Hematopoietic multipotent progenitor cell treated with erythropoietin and hydrocortisone succinate and interleukin-3 and kit ligand, for 4 days (in vitro differentiated cells): ENCODE data around the gene DENND1A.

ENCODE experiments used
- DNase-seq: peaks from one replicate; pipeline ENCODE4 v3.0.0-alpha.2; 2015

DENND1A gene

DNA sequence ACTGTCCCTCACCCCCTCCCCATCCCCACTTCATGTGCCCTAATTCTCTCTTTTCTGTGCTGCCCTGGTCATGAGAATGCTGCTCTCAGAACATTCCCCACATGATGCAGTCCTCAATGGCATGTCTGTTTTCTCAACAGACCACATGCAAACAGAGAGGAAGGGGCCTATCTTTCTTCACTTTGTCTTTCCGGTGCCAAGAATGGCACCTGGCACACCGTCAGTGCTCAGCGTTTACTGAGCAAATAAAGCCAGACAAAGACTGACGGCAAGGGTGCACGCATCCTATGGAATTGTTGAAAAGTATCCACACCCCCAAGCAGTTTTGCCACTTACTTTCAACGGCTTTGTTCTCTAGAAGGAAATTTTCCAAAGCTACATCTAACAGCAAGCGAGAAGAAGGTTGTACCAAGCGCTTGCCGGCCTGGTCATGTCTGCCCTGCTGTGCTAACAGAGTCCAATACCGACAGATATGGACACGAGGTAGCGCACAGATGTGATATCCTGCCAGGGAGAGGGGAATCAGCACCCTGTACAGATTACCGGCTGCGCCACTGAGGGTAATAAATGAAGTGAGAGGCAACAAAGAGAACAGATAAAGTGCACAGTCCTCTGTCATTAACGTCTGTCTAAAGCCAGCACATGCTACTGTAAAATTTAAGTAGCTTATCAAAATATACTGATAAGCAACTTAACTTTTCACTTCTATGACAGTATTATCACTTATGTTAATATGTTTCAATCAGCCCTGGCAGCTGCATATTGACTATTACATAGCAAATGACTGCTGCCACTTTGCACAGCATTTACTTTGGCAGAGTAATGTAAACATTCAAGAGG lies 251.7 kb downstream of the DENND1A start:
- DNase-seq, result peak; percentile 16

DNA sequence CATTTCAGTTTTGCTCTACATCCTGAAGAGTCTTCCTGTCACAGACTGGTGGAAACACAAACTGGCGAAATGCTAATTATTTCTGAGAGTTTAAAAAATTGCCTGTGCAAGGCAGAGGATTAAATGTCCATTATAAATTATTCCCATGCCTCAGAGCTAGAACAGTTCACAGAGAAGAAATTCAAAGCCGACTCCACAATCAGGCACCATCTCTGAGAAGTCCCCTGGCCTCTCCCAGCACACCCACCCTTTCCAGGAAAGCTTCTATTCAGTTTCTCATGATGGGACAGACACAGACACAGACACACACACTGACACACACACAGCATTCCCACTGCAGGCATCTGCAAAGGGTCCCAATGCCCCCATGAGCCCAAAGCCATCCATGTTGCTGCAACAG lies 253.1 kb downstream of the DENND1A start:
- DNase-seq, result no peak

DNA sequence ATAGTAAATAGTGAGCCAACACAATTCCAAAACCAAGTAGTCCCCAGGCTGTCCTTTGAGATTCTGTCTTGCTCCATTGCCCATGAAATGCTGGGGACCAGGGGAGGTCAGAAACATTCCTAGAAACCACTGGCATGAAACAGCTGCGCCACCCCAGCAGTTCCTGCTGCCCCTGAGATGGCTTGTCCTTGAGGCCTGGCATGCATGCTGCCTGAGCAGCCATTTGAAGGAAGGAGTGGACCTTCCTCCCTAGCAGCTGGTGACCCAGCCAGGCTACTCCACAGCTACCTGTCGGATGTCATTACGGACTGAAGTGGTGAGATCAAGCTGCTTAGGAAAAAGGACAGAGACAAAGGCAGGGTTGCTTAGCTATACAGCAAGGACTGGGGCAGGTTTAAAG lies 260.6 kb downstream of the DENND1A start:
- DNase-seq, result no peak

GRCh38 chr9:123663529-123663928 lies 266.4 kb downstream of the DENND1A start:
- no peak for DNase-seq

GRCh38 chr9:123662057-123662776 lies 267.7 kb downstream of the DENND1A start:
- no peak for DNase-seq

DNA sequence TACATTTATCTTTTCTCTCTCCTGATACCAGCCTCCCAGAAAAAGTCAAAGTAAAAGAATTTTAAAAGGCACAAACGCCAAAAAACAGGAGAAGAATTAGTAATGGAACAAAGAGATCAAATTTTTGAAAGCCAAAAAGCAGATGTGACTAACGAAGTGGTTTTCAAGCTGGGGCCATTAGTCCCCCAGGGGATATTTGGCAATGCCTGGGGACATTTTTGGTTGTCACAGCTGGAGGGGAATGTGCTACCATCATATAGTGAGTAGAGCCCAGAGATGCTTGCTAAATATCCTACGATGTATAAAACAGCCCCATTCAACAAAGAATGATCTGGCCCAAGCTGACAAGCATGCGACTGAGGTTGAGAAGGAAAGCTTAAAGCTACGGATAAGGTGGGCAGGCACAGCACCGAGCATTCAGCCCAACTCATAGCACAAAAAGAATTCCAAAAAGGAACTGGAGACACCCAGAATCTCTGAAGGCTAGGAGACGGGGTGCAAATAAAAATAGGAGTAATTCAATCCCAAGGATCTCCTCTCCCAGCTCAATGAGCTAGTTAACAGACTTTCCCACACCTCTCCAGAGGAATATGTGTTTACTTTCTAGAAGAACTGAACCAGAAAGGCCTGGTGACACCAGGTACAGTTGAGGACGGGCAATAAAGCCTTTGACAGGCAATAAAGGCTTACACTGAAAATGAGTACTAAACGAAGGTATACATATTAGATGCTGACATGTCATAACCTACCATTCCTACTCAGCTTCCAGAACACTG lies 269.0 kb downstream of the DENND1A start:
- DNase-seq, result no peak

- DNase-seq, result no peak
Measured at GRCh38 chr9:123659358-123659757, 270.6 kb downstream of the DENND1A start.

DNA sequence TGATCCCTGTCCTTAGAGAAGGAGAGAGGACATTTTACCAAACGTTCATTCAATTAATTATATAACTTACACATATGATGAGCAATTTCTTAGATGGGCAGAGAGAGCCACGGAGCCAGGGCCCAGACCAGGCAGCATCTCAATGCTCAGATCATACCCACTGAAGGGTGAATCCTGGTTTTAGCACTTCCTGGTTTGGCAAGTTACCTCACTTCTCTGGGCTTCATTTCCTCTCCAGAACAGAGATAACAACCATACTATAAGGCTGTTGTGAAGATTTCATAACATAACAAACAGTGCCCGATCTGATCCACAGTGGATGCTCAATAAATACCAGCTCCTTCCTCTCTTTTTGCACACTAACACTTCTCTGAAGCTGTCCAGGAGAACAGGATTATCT lies 271.1 kb downstream of the DENND1A start:
- DNase-seq, result peak; percentile 41

DNA sequence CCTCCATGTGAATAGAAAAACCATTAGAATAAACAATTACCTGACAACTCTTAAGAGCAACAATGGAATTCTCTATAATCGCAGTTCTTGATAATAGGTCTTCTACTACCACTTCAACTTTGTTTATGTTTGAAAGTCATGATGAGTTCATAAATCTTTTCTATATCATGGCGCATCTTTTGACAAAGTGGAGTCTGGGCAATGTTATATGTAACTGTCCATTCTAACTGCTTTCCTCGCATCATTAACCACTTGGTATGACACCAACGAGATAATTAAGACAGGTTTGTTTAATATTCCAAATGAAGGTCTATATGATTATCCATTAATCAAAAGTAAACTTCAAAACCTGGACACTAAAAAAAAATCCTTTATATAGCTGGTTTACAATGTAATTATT lies 272.0 kb downstream of the DENND1A start:
- DNase-seq, result no peak

DNA sequence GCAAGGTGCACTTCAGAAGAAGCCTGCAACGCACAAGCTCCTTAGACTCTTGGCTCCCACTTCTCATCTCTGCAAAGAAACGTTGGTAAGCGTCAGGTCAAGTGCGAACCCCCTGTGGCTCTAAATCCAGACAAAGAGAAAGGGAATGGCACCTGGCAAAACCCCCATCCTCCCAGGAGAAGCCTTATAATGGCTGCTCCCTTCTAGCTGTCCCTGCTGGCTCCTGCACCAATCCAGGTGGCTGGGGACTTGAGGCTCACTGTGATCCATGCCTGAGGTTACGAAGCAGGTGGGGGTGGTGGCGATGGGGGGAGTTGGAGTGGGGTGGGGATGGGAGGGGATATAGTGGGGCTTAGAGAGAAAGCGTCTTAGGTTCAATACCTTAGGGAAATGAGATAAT lies 272.8 kb downstream of the DENND1A start:
- DNase-seq, result no peak

- DNase-seq, result no peak
Measured at GRCh38 chr9:123656565-123656964, 273.4 kb downstream of the DENND1A start.

DNA sequence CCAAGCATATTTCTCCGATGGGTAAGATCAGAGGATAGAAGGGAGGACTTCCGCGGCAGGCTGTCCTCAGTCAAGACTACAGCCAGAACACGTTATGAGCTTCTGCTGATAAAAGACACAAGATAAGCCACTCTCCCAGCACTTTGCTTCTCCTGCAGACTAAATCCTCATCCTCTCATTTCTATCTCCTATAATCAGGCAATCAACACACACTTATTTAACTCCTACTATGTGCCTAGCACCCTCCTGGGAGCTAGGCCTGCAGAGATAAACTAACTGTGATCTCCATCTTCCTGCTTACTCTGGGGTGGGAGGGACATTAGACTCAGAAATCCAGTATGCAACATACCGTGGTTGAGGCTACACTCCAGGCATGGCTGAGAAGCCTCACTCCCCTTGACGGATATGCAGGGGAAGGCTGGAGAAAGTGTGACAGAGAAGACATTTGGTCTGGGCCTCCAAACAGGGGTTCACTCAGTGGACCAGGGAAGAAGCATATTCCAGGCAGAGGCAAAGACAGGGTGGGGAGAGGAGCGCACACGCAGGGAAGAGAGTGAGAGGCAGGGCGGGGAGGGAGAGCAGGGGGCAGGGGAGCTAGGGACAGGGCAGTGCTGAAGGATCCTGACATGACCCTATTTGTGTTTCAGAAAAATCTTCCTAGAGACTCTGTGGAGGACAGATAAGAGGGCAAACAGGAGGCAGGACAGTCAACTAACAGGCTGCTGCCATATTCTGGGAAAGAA lies 274.1 kb downstream of the DENND1A start:
- peak; percentile 27 for DNase-seq

GRCh38 chr9:123654994-123655637 lies 274.8 kb downstream of the DENND1A start:
- no peak for DNase-seq

DNA sequence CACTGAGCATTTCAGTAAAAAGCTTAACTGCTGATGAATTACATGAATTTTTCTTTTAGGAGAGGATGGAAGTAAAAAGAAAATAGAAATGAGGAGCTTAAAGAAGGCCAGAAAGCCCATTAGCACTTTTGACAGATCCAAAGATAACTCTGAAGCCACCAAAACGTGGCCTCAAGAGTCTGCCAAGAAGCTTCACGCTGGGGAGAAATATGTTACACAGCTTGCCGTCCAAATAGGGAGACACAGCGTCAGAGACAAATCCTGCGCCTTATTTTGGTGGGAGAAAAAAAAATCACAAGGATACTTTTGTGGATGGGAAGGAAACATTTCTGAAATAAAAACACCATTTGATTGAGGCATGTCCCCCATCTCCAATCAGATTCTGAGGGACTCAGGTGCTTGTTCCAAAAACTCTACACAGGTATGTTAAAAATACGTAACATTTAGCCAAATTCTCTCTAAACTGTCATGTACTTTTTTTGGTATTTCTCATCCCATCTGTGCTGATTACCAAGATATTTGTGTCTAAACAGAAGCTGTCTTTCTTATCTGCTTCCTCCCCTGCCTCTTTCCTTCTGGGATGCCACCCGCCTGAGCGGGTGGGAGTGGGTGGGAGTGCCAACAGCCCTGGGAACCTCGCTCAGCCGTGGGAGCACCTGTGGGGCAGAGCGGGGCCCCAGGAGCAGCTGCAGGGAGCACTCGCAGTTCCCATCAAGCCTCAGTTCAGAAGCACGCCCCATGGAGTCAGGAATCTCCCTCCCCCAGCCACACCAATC lies 275.5 kb downstream of the DENND1A start:
- DNase-seq, result no peak

DNA sequence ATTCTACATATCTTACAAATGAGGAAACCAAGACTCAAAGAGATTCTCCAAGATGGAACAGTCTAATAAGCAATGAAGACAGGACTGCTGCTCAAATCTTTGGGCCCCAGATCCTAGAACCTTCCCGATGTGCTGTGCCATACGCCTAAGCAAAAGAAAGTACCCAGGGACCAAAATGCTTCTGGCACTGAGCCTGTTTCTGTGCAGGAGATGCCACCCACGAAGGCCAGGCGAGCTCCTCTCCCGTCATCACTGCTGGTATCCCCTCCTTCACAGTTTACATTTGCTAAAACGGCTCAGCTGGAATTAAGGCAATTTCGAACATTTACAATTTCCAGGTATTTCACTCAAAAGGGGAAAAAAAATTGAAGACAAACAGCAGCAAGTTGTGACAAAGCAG lies 277.5 kb downstream of the DENND1A start:
- no peak for DNase-seq

- DNase-seq, result no peak
Measured at GRCh38 chr9:123651871-123652270, 278.1 kb downstream of the DENND1A start.

GRCh38 chr9:123651273-123651672 lies 278.7 kb downstream of the DENND1A start:
- no peak for DNase-seq

DNA sequence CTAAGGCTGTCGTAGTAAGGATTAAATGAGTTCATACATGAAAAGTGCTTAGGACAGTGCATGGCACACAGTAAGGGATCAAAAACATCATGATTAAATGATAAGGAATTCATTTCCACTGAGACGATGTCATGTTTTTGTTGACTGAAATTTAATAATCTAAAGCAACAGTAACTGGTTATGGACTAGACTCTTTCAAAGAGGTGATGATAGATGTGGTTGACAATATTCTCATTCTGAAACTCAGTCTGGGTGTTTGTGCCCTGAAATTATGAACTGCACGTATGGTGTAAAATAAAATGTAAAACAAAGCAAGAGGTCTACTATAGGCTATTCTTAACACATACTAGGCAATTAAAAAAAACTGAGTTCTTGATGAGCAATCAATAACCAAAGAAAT lies 280.0 kb downstream of the DENND1A start:
- no peak for DNase-seq

DNA sequence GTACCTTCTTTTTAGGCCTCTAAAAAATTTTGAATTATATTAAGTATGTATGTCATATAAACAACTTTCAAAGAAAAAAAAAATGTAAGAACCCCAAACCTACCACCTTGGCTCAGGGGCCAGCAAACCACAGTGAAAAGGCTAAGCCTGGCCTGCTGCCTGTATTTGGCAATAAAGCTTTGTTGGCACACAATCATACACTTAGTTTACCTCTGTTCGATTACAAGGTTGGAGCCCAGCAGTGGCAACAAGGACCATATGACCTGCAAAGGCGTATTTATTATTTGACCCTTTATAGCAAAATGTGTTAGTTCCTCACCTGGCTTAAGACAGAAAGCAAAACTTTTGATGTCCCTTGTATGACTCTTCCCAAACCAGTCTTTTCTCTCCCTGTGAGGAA lies 282.8 kb downstream of the DENND1A start:
- no peak for DNase-seq

- DNase-seq, result no peak
Measured at GRCh38 chr9:123645762-123646161, 284.2 kb downstream of the DENND1A start.

DNA sequence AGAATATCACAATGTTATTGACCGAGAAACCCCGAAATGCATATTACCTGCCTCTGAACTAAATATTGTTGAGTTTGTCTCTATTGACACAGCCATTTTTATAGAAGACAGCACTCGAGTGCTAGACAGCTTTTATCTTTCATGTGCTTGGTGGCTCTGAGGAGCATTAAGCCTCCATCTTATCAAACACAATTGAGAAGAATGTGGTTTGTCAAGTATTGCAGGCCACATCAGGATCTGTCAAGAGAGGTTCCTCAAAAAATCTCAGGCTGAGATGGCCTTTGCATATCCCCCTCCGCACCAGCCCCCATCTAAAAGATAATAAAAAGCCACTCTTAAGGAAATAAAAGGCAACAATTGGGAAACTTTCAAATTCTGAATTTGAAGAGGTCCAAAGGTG lies 284.8 kb downstream of the DENND1A start:
- DNase-seq, result peak; percentile 37

- DNase-seq, result no peak
Measured at GRCh38 chr9:123643518-123643917, 286.4 kb downstream of the DENND1A start.
